NT2/D1 (cell line): ENCODE data around the gene KCNJ14.

Source experiments
- SUZ12 ChIP-seq: IDR thresholded peaks from 2 replicates; pipeline ENCODE4 v1.6.1; 2011; ENCODE audit not compliant: insufficient read length, insufficient read depth; ENCODE audit errors: extremely low read depth
- YY1 ChIP-seq: IDR thresholded peaks from 2 replicates; pipeline ENCODE4 v1.6.1; 2011; ENCODE audit not compliant: insufficient read length, insufficient read depth
- ZNF274 ChIP-seq: IDR thresholded peaks from 2 replicates; pipeline ENCODE4 v1.6.1; 2011; ENCODE audit warnings: mild to moderate bottlenecking, low read depth, low read length

DNA sequence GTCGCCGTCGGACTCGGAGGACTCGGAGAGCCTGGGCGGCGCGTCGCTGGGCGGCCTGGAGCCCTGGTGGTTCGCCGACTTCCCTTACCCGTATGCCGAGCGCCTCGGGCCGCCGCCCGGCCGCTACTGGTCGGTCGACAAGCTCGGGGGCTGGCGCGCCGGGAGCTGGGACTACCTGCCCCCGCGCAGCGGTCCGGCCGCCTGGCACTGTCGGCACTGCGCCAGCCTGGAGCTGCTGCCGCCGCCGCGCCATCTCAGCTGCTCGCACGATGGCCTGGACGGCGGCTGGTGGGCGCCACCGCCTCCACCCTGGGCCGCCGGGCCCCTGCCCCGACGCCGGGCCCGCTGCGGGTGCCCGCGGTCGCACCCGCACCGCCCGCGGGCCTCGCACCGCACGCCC is 12.1 kb upstream of the KCNJ14 start:
- no peak for TF ChIP-seq SUZ12
- TF ChIP-seq YY1: no peak
- no peak for TF ChIP-seq ZNF274
